NCI-H1436 (cell line): ENCODE data around the gene VTCN1.
"Not testable (repeated sequence)": the region's sequence is repeated elsewhere in the genome, so short reads cannot be mapped to it uniquely, and the experiment has no call there.

ENCODE experiments used
- DNase-seq: peaks from one replicate; lab custom pipeline; 2025; lab: John Stamatoyannopoulos, UW

Gene VTCN1

GRCh38 chr1:117164209-117164608, 46.5 kb downstream of the VTCN1 start:
- no peak for DNase-seq

DNA sequence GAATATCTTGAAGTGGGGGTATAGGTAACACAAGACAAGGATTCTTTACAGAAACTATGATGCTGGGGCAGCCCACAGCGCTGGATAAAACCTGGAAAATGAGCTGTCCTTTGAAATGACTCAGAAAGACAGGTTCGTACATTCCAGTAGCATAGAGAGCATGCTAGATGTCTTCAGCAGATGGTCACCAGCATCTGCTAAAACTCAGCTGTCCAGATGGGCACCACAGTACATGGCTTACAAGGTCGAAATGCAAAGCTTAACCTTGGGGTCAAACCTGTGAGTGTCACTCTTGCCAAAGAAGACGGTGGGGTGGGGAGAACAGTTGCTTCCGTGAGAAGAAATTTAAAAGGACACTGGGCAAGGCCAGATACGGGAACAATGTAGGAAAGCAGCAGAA, 47.9 kb downstream of the VTCN1 start:
- DNase-seq: no peak

DNA sequence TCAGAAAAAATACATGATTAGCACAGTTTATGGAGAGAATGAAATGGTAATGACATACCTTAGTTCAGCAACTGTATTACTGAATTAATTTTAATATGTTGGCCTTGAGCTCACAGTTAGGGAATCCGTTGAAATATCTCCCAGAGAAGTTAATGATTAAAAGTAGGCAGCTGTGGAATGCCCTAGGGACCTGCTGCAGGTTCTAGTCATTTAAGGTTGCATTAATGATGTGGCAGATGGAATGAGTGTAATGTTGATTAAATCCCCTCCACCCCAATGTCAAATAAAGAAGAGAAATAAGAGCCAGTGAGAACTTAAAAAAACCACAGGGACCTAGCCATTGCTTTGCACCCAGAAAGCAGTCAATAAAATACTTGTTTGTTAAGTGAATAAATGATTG, 48.8 kb downstream of the VTCN1 start:
- no peak for DNase-seq

GRCh38 chr1:117151305-117151704, 59.4 kb downstream of the VTCN1 start:
- not testable (repeated sequence) for DNase-seq

- no peak for DNase-seq
These were observed 60.4 kb downstream of the VTCN1 start for GRCh38 chr1:117150316-117150715.

- DNase-seq: no peak
These were observed 62.7 kb downstream of the VTCN1 start for GRCh38 chr1:117147856-117148588.

- DNase-seq: no peak
These were observed 63.3 kb downstream of the VTCN1 start for GRCh38 chr1:117147341-117147831.

DNA sequence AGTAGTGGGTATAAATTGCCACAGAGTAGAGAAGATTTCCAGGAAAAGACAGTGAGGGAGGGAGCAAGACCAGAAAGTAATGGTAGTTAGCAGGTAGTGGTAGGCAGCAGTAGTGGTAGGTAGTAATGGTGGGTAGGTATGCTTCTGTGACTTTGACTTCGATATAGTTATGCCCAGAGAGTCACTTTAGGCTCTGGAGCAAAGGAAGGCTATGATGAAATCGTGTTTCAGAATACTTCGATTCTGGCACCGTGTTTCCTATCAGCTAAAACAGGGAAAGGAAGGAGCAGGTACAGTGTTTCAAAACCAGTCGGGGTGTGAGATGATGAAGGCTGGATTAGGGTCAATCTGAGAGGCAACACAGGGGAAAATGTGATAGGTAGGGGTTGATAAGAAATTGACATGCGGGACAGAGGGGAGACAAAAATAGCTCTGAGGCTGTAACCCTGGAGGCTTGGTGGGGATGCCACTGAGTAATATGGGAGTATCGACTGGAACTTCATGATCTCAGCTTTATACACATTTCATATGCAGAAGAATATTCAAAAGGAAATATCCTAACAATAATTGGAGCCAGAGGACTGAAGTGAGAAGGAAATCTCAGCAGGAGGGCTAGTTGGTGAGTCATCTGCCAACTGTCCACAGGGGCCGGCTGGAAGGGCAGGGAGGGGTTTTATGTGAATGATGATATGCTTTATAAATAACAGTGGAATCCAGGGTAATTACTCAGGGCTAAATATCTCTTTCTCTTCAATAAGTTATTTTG, 64.0 kb downstream of the VTCN1 start:
- DNase-seq: no peak

DNA sequence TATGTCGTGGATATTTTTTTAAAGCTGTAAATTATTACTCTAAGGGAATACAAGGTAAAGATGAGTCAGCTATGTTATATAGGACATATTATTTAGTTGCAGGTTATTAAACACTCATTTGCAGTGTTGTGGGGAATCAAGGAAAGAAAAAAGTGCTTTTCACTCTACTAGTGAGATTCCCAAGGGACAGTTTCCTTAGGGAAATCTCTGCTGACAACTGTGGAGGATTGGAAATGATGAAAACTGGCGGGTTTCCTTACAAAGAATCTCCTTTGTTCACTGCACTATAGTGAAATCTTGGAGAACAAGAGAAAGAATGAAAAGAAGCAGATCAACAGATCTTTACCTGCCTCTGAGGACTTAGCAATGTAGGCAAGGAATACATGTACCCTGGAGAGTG, 64.7 kb downstream of the VTCN1 start:
- no peak for DNase-seq

DNA sequence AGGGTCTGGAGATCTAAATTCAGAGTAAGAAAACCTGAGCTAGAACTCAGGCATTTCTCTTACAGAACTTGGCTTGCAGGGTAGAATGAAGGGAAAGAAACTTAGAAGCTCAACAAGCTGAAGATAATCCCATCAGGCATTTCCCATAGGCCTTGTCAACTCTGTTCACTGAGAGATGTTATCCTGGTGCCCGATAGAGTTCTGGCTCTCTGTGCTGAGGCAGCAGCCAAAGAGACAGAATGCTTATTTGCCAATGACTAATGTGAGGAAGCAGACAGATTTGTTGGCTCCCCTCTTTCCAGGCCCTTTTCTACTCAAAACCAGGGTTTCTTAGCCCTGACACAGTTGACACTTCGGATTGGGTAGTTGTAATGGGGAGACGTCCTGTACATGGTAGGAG, 66.9 kb downstream of the VTCN1 start:
- no peak for DNase-seq

GRCh38 chr1:117143172-117143571, 67.6 kb downstream of the VTCN1 start:
- no peak for DNase-seq

DNA sequence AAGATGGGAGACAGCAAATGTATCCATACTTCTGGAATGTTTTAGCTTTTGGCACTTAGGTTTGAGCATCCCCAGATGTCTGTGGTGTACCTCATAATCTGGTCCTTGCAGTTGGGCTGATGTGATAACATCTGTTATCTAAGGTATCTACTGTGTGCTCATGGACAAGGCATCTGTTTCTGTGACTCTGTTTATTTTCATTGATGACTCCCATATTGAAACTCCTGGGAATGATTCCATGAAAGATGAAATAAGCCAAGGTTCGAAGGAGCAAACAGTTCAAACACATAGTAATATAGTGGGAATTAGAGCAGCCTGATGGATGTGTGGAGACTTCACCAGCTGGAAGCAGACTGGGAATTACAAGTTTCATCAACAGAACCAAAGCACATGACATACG, 68.5 kb downstream of the VTCN1 start:
- no peak for DNase-seq

DNA sequence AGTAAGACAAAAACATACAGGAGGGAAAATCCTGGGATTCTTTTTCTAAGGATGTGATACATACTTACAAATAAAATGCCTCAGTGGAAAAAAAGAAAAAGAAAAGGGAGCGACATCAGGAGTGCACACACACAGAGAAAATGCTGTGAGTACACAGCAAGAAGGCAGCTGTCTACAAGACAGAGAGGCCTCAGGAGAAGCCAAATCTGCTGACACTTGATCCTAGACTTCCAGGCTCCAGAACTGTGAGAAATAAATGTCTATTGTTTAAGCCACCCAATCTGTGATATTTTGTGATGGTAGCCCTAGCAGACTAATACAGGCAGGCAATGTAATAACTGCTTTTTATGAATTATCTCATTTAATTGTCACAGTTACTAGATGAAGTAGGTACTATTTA, 72.2 kb downstream of the VTCN1 start:
- no peak for DNase-seq

- no peak for DNase-seq
These were observed 72.6 kb downstream of the VTCN1 start for GRCh38 chr1:117138106-117138505.

- DNase-seq: no peak
These were observed 73.4 kb downstream of the VTCN1 start for GRCh38 chr1:117137281-117137855.

DNA sequence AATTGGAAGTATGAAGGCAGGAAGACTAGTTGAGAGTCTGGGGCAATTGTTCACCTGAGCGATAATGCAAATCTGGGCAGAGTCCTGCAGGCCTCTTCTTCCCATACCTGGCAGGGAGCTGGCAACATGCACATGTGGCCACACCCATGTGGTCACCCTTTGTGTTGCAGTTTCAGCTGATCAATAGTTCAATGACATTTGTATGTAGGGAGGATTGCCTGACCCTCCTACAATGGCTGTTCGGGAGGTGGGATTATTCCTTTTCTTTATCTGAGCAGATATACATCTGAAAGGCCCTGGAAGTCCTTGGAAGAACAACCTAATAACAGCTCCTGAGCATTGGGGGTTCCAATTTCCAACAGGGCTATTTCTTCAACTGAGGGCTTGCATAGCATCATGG, 74.0 kb downstream of the VTCN1 start:
- DNase-seq: no peak

DNA sequence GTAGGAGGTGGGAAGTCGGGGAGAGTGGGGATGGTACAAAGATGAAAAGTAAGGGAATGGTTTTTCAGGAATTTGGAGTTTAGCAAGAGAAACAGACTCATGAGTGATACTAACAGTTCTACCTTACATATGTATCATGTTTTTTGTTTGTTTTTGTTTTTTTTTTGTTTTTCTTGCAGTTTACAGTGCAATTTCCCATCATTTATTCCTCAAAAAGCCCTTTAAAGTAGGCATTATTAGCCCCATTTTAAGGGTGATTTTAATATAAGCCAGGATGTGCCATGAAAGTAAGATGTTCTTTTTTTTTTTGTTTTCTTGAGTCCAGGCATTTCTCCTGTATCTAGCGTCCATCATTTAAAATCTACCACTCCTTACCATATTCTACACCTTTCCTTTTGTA, 75.4 kb downstream of the VTCN1 start:
- DNase-seq: no peak

GRCh38 chr1:117130526-117130925, 80.2 kb downstream of the VTCN1 start:
- no peak for DNase-seq

DNA sequence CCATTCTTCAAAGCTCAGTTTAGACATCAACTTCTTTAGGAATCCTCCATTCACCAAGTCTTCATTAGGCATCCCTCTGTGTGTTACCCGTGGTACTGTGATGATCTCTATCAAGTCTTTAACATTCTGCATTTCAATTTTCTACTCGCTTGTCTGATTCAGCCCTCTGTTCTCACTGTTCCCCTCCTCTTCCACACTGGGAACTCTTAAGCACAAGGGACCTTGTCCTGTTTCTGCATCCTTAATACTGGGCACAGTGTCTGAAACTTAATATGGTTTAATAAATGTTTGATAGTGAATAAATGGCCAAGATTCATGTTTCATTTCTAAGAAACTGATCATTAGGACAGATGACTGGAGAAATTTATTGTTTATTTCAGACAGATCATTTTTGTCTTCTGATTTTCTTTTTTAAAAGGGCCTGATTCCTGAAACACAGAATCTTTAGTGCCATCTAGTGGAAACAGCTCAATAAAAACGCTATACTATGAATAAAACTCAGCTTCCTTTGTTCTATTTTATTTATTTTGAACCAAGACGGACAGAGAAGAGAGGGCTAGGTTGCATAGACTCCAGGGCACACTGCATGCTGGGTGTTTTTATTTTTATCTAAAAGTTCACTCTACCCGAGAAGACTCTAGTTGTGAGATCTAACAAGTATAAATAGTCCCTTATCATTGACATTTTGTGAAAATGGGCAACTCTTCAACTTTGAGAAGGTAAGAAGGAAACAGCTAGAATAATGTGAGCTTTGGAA, 82.2 kb downstream of the VTCN1 start:
- DNase-seq: no peak

- DNase-seq: no peak
These were observed 82.9 kb downstream of the VTCN1 start for GRCh38 chr1:117127795-117128194.

GRCh38 chr1:117124661-117125060, 86.1 kb downstream of the VTCN1 start:
- DNase-seq: no peak

GRCh38 chr1:117123274-117123673, 87.5 kb downstream of the VTCN1 start:
- DNase-seq: no peak
